H9 (cell line): ENCODE measurements around the gene CDKAL1. TPM values are rescaled to one million over a fixed set of nuclear protein-coding genes. Genes with fewer than 3 reads are reported as not detected.

ENCODE experiments used
- DNase-seq: peaks from one replicate; pipeline ENCODE4 v3.0.0-alpha.2; 2017
- H2AFZ ChIP-seq: one replicate; pipeline ENCODE4 v1.6.1; 2013; ENCODE audit warnings: mild to moderate bottlenecking, low read length, control low read depth, moderate library complexity
- H2AK5ac ChIP-seq: 2 replicates; pipeline ENCODE4 v1.6.1; 2013; ENCODE audit warnings: low read length, control low read depth, mixed read lengths; ENCODE audit not compliant: insufficient read length
- H2BK120ac ChIP-seq: one replicate; pipeline ENCODE4 v1.6.1; 2013; ENCODE audit warnings: low read depth, mild to moderate bottlenecking, low read length, control low read depth, inconsistent platforms; ENCODE audit not compliant: poor library complexity, severe bottlenecking
- H2BK12ac ChIP-seq: 2 replicates; pipeline ENCODE4 v1.6.1; 2013; ENCODE audit warnings: low read length, control low read depth, mixed read lengths, low read depth; ENCODE audit not compliant: insufficient read length
- H2BK15ac ChIP-seq: 2 replicates; pipeline ENCODE4 v1.6.1; 2013; ENCODE audit warnings: low read depth, low read length, control low read depth
- H2BK20ac ChIP-seq: one replicate; pipeline ENCODE4 v1.6.1; 2013; ENCODE audit warnings: low read depth, mild to moderate bottlenecking, low read length, control low read depth, inconsistent platforms; ENCODE audit not compliant: poor library complexity, severe bottlenecking
- H2BK5ac ChIP-seq: 2 replicates; pipeline ENCODE4 v1.6.1; 2013; ENCODE audit warnings: low read length, control low read depth, mixed read lengths; ENCODE audit not compliant: insufficient read length
- H3K14ac ChIP-seq: 2 replicates; pipeline ENCODE4 v1.6.1; 2013; ENCODE audit warnings: low read length, control low read depth; ENCODE audit not compliant: insufficient read depth
- H3K18ac ChIP-seq: 2 replicates; pipeline ENCODE4 v1.6.1; 2013; ENCODE audit warnings: low read depth, mild to moderate bottlenecking, mixed read lengths, low read length, control low read depth; ENCODE audit not compliant: insufficient read length
- H3K23ac ChIP-seq: 2 replicates; pipeline ENCODE4 v1.6.1; 2013; ENCODE audit warnings: low read length, control low read depth, mixed read lengths, low read depth; ENCODE audit not compliant: insufficient read length
- H3K23me2 ChIP-seq: 2 replicates; pipeline ENCODE4 v1.6.1; 2013; ENCODE audit warnings: low read depth, mild to moderate bottlenecking, mixed read lengths, low read length, control low read depth; ENCODE audit not compliant: insufficient read length, poor library complexity, severe bottlenecking
- H3K27ac ChIP-seq: 2 replicates; pipeline ENCODE4 v1.5.1; 2013; ENCODE audit warnings: low read length, control low read depth, mixed read lengths, low read depth; ENCODE audit not compliant: insufficient read length
- H3K27me3 ChIP-seq: 2 replicates; pipeline ENCODE4 v1.6.1; 2013; ENCODE audit warnings: low read length, control low read depth, inconsistent platforms; ENCODE audit not compliant: insufficient read depth
- H3K4ac ChIP-seq: 2 replicates; pipeline ENCODE4 v1.6.1; 2013; ENCODE audit warnings: low read depth, mild to moderate bottlenecking, control low read depth, inconsistent platforms, low read length, moderate library complexity
- H3K4me1 ChIP-seq: 2 replicates; pipeline ENCODE4 v1.6.1; 2013; ENCODE audit warnings: low read length, control low read depth, inconsistent platforms; ENCODE audit not compliant: insufficient read depth
- H3K4me2 ChIP-seq: 2 replicates; pipeline ENCODE4 v1.6.1; 2013; ENCODE audit warnings: low read length, control low read depth, mixed read lengths; ENCODE audit not compliant: insufficient read length, insufficient read depth
- H3K56ac ChIP-seq: 2 replicates; pipeline ENCODE4 v1.6.1; 2013; ENCODE audit warnings: low read depth, mild to moderate bottlenecking, mixed read lengths, low read length, control low read depth; ENCODE audit not compliant: insufficient read length
- H3K79me1 ChIP-seq: 2 replicates; pipeline ENCODE4 v1.6.1; 2013; ENCODE audit warnings: low read depth, mild to moderate bottlenecking, moderate library complexity, low read length, control low read depth, inconsistent platforms; ENCODE audit not compliant: insufficient read depth, poor library complexity, severe bottlenecking
- H3K79me2 ChIP-seq: 2 replicates; pipeline ENCODE4 v1.6.1; 2013; ENCODE audit warnings: low read length, control low read depth, inconsistent platforms; ENCODE audit not compliant: insufficient read depth
- H3K9ac ChIP-seq: 2 replicates; pipeline ENCODE4 v1.6.1; 2013; ENCODE audit warnings: low read length, control low read depth, mixed read lengths; ENCODE audit not compliant: insufficient read length; ENCODE audit errors: extremely low read depth
- H3K9me3 ChIP-seq: one replicate; pipeline ENCODE4 v1.6.1; 2013; ENCODE audit warnings: low read depth, low read length, inconsistent platforms; ENCODE audit not compliant: control insufficient read depth
- H3T11ph ChIP-seq: one replicate; pipeline ENCODE4 v1.6.1; 2013; ENCODE audit warnings: mild to moderate bottlenecking, low read length, control low read depth, inconsistent platforms
- H4K20me1 ChIP-seq: one replicate; pipeline ENCODE4 v1.6.1; 2013; ENCODE audit not compliant: control insufficient read depth, insufficient read length, insufficient read depth
- H4K5ac ChIP-seq: 2 replicates; pipeline ENCODE4 v1.6.1; 2013; ENCODE audit warnings: low read depth, mild to moderate bottlenecking, mixed read lengths, low read length, control low read depth; ENCODE audit not compliant: insufficient read length
- H4K8ac ChIP-seq: replicated peaks from 2 replicates; pipeline ENCODE4 v1.6.1; 2013; ENCODE audit warnings: low read length, control low read depth, mixed read lengths, low read depth; ENCODE audit not compliant: insufficient read length
- H4K91ac ChIP-seq: 2 replicates; pipeline ENCODE4 v1.6.1; 2013; ENCODE audit warnings: low read depth, mild to moderate bottlenecking, moderate library complexity, mixed read lengths, low read length, control low read depth; ENCODE audit not compliant: insufficient read length
- H3K27ac Mint-ChIP-seq, 3 experiments: 2 replicates in 2 of 3; 3 replicates in 1 of 3; pipeline ENCODE4 v1.8.0; 2020 to 2021; ENCODE audit warnings: mixed read lengths in 3 of 3, mild to moderate bottlenecking in 1 of 3, moderate library complexity in 1 of 3
- H3K27me3 Mint-ChIP-seq: 2 replicates; pipeline ENCODE4 v1.8.0; 2021; ENCODE audit warnings: low read depth, mild to moderate bottlenecking, moderate library complexity, mixed read lengths
- H3K36me3 Mint-ChIP-seq, 3 experiments: 2 replicates in 2 of 3; 3 replicates in 1 of 3; pipeline ENCODE4 v1.8.0; 2020 to 2021; ENCODE audit warnings: low read depth in 3 of 3, mixed read lengths in 3 of 3; ENCODE audit not compliant: insufficient read depth in 1 of 3
- H3K4me1 Mint-ChIP-seq, 2 experiments: 2 replicates each; pipeline ENCODE4 v1.8.0; 2020; ENCODE audit warnings: mixed read lengths in 2 of 2
- H3K4me3 Mint-ChIP-seq, 2 experiments: 2 replicates in 1 of 2; 3 replicates in 1 of 2; pipeline ENCODE4 v1.8.0; 2020 to 2021; ENCODE audit warnings: mild to moderate bottlenecking in 2 of 2, mixed read lengths in 2 of 2, moderate library complexity in 1 of 2
- H3K9me3 Mint-ChIP-seq, 2 experiments: 2 replicates in 1 of 2; 3 replicates in 1 of 2; pipeline ENCODE4 v1.8.0; 2020; ENCODE audit warnings: mild to moderate bottlenecking in 2 of 2, mixed read lengths in 2 of 2, moderate library complexity in 1 of 2
- WGBS: extraction: QIAGEN DNeasy Blood & Tissue Kit; methylation state at CpG from one replicate; pipeline ENCODE4 v1.1.7; 2013; ENCODE audit warnings: missing lambda C conversion rate, low lambda C conversion rate, mixed read lengths; ENCODE audit not compliant: insufficient read length; ENCODE audit errors: extremely low coverage; 5-methylcytosine and 5-hydroxymethylcytosine counted together
- total RNA-seq: library from RNA; stranded (reverse); gene quantifications from 2 replicates; pipeline ENCODE4 v1.2.1, GENCODE V29; 2021
- TF ChIP-seq, protein P1 (sequence below): fragments of 200-600 bp; sonication (generic); conservative IDR thresholded peaks from 3 replicates; pipeline ENCODE4 v1.8.0; 2021; ENCODE audit warnings: antibody characterized with exemption, mild to moderate bottlenecking

The CDKAL1 gene
- total RNA-seq, 1 experiment from 2014 or later, result 23.0 TPM

DNA sequence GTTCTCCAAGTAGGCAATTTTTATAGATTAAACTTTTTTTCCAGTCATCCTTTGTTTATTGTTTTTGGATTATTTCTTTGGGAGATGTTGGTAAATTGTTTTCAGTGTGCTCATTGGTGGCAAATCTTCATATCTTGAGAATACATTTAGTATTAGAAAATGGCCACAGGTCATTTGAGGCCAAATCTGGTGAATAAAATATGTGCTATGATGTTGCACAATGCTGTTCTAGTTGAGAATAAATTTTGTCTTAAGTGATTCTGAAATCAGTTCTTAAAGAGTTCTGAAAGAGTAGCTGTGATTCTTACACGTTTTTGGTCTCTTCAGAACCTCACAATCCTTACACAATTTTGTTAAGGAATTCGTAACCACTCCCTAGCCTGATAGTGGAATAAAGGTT, 20.1 kb downstream of the CDKAL1 start:
- TF ChIP-seq, protein P1, sequence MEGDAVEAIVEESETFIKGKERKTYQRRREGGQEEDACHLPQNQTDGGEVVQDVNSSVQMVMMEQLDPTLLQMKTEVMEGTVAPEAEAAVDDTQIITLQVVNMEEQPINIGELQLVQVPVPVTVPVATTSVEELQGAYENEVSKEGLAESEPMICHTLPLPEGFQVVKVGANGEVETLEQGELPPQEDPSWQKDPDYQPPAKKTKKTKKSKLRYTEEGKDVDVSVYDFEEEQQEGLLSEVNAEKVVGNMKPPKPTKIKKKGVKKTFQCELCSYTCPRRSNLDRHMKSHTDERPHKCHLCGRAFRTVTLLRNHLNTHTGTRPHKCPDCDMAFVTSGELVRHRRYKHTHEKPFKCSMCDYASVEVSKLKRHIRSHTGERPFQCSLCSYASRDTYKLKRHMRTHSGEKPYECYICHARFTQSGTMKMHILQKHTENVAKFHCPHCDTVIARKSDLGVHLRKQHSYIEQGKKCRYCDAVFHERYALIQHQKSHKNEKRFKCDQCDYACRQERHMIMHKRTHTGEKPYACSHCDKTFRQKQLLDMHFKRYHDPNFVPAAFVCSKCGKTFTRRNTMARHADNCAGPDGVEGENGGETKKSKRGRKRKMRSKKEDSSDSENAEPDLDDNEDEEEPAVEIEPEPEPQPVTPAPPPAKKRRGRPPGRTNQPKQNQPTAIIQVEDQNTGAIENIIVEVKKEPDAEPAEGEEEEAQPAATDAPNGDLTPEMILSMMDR, result no peak

More for the DNA sequence above, 20.1 kb downstream of the CDKAL1 start:
- H2BK12ac ChIP-seq, result no peak overlapping the region
- no peak overlapping the region for H3K14ac ChIP-seq
- no peak overlapping the region for H3K9ac ChIP-seq
- no peaks in the 10 kb centered on the region for H3K9me3 Mint-ChIP-seq
- H3K4ac ChIP-seq, result no peak overlapping the region
- no peak overlapping the region for H3K56ac ChIP-seq
- no peak overlapping the region for H4K91ac ChIP-seq
- H4K5ac ChIP-seq, result no peak overlapping the region
- H2AFZ ChIP-seq, result no peak overlapping the region
- H2BK120ac ChIP-seq, result no peak overlapping the region
- no peak overlapping the region for H3K23ac ChIP-seq
- no peaks in the 10 kb centered on the region for H4K20me1 ChIP-seq
- no peak overlapping the region for H2BK20ac ChIP-seq
- H2BK15ac ChIP-seq, result no peak overlapping the region
- no peaks in the 10 kb centered on the region for H3K27me3 ChIP-seq
- no peaks in the 10 kb centered on the region for H3K23me2 ChIP-seq
- no peaks in the 10 kb centered on the region for H3K9me3 ChIP-seq
- WGBS, result no CpG with 5 or more reads among the region's 2 CpGs
- H3K36me3 Mint-ChIP-seq, result peaks cover 9 to 33% (median 30%) of the 10 kb centered on the region in 3 experiments; a peak in 6 of 7 replicates
- no peak overlapping the region for H3K27ac ChIP-seq
- H3K18ac ChIP-seq, result no peak overlapping the region
- 0 out of 4 replicates have a peak, but pooled peaks cover 0 to 2% of the 10 kb centered on the region in 2 experiments for H3K4me1 Mint-ChIP-seq
- H3K79me2 ChIP-seq, result no peaks in the 10 kb centered on the region
- H3K4me2 ChIP-seq, result no peak overlapping the region
- no peaks in the 10 kb centered on the region for H3K4me1 ChIP-seq
- H3K79me1 ChIP-seq, result peaks cover 2% of the 10 kb centered on the region
- no peak overlapping the region for H3T11ph ChIP-seq
- peak overlapping the region in 1 of 3 experiments; percentile 53; a peak in 1 of 7 replicates for H3K27ac Mint-ChIP-seq
- no peak overlapping the region for H3K4me3 Mint-ChIP-seq
- H4K8ac ChIP-seq, result no peak overlapping the region
- no peak overlapping the region for H2AK5ac ChIP-seq
- no peaks in the 10 kb centered on the region for H3K27me3 Mint-ChIP-seq
- no peak overlapping the region for H2BK5ac ChIP-seq
- no peak for DNase-seq
